Measurements from ENCODE around the gene ASAP2. TPM values are rescaled to one million over a fixed set of nuclear protein-coding genes. Genes with fewer than 3 reads are reported as not detected.

The ASAP2 gene
- total and polyA plus RNA-seq, 2 donors (not counting 1 experiment from before 2014, with no cell fraction given): 0.04 TPM; not detected in 1

- H2AFZ ChIP-seq (ENCODE audit: insufficient read depth, low read depth, low read length, poor library complexity, severe bottlenecking): peak within 1 kb of the TSS; percentile 92
- ATAC-seq (ENCODE audit: low read depth) (peak; percentile 85), DNase-seq (peak; percentile 98)
- no peak for TF ChIP-seq CTCF (IDR thresholded peaks at IDR 0.05)
- TF ChIP-seq EZH2 (IDR thresholded peaks at IDR 0.05; ENCODE audit: borderline replicate concordance, insufficient read depth, low read depth, low read length, poor library complexity, severe bottlenecking): no peak
- H3K9me3 ChIP-seq (ENCODE audit: control extremely low read depth in 1 of 3, control insufficient read depth in 2 of 3, insufficient read depth in 1 of 3, low read length in 2 of 3): no peaks in the 10 kb centered on the region
- peak within 1 kb of the TSS; percentile 67 to 98 (median 88) for H3K4me3 ChIP-seq (ENCODE audit: control extremely low read depth in 1 of 5, extremely low read depth in 1 of 5, insufficient read depth in 1 of 5, low read depth in 2 of 5, low read length in 4 of 5)
- intact Hi-C loops (cut with micrococcal nuclease): loop anchor here (1.0 to 5.0 kb wide), 6 partner anchors 51 to 1389 kb away; partner anchors contain the start of genes IAH1, KIDINS220, ODC1 and PDIA6
- no peaks in the 10 kb centered on the region for H3K27me3 Mint-ChIP-seq
- no peak within 1 kb of the TSS for H3K4me3 Mint-ChIP-seq
- ChIA-PET CTCF (interaction anchor here (0.9 to 1.8 kb wide), 2 partner anchors 207 to 208 kb away, joined by 4 to 5 read pairs; partner anchors contain the start of gene YWHAQ), POLR2A (interaction anchor here (1.8 to 3.2 kb wide), 2 partner anchors 132 to 207 kb away, joined by 8 to 10 read pairs; partner anchors contain the start of genes ADAM17 and YWHAQ)
- peaks cover 60% of the 10 kb centered on the region for H3K79me2 ChIP-seq (ENCODE audit: control insufficient read depth, insufficient read depth, low read length)
- H3K27me3 ChIP-seq (replicated peaks in 1 of 4; ENCODE audit: control extremely low read depth in 1 of 4, control insufficient read depth in 3 of 4, insufficient read depth in 4 of 4, low read length in 3 of 4): no peaks in the 10 kb centered on the region
- H3K4me1 ChIP-seq (ENCODE audit: control insufficient read depth in 2 of 2, insufficient read depth in 2 of 2, low read length in 2 of 2): peaks cover 20 to 29% of the 10 kb centered on the region in 2 donors
- peak within 1 kb of the TSS; percentile 88 for H3K9ac ChIP-seq (ENCODE audit: low read length)
- peak within 1 kb of the TSS; percentile 92 for H3K27ac Mint-ChIP-seq
- H3K4me1 Mint-ChIP-seq: peaks cover 29% of the 10 kb centered on the region
- WGBS (ENCODE audit: insufficient coverage): under 1% methylated on average over 88 of the region's 91 CpGs
- H3K36me3 ChIP-seq (replicated peaks in 1 of 2; ENCODE audit: control extremely low read depth in 1 of 2, control insufficient read depth in 1 of 2, extremely low read depth in 1 of 2, insufficient read depth in 2 of 2, low read length in 1 of 2): no peaks in the 10 kb centered on the region
- peaks cover 31% of the 10 kb centered on the region for H4K20me1 ChIP-seq (ENCODE audit: control insufficient read depth, insufficient read depth, low read length, poor library complexity, severe bottlenecking)
- H3K27ac ChIP-seq (ENCODE audit: low read length in 2 of 2): peak within 1 kb of the TSS; percentile 69 to 84
- peak within 1 kb of the TSS; percentile 82 for H3K4me2 ChIP-seq (replicated peaks; ENCODE audit: low read depth, low read length, poor library complexity, severe bottlenecking)
- H3K9me3 Mint-ChIP-seq (ENCODE audit: insufficient read depth): no peaks in the 10 kb centered on the region
Measured at GRCh38 chr2:9423100-9423921, 216.7 kb downstream of the ASAP2 start, which contains the start of the genes CPSF3 and ITGB1BP1. Gene CPSF3, plus strand, starts transcription at chr2:9423654. Its CDS starts 120 bp downstream, at chr2:9423774. Gene ITGB1BP1, minus strand, starts transcription at chr2:9423528. Its CDS starts 4,831 bp downstream, at chr2:9418697.
